Measurements from ENCODE around the gene TAGLN2.

DNA sequence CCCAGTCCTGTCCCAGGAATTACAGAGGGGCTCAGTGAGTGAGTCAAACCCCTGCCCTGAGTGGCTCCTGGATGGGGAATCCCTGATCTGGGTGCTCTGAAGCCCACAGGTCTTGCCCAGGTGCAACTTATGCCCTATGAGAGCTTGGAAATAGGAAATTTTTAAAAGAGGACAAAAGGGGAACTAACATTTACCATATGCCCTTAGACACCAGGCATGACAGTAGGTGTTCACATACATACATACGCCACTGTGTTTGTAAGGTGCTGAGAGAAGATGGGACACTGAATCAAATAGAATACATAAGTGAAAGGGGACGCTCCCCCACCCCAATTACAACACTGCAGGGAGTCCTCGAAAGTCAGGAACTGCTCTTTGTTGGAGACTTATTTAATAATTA, 26.8 kb downstream of the TAGLN2 start:
- TF ChIP-seq, protein P1, sequence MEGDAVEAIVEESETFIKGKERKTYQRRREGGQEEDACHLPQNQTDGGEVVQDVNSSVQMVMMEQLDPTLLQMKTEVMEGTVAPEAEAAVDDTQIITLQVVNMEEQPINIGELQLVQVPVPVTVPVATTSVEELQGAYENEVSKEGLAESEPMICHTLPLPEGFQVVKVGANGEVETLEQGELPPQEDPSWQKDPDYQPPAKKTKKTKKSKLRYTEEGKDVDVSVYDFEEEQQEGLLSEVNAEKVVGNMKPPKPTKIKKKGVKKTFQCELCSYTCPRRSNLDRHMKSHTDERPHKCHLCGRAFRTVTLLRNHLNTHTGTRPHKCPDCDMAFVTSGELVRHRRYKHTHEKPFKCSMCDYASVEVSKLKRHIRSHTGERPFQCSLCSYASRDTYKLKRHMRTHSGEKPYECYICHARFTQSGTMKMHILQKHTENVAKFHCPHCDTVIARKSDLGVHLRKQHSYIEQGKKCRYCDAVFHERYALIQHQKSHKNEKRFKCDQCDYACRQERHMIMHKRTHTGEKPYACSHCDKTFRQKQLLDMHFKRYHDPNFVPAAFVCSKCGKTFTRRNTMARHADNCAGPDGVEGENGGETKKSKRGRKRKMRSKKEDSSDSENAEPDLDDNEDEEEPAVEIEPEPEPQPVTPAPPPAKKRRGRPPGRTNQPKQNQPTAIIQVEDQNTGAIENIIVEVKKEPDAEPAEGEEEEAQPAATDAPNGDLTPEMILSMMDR (IDR thresholded peaks at IDR 0.05): no peak
- TF ChIP-seq POLR2A (IDR thresholded peaks at IDR 0.05): no peak
